ENCODE measurements around the gene LNPEP.

LNPEP gene

DNA sequence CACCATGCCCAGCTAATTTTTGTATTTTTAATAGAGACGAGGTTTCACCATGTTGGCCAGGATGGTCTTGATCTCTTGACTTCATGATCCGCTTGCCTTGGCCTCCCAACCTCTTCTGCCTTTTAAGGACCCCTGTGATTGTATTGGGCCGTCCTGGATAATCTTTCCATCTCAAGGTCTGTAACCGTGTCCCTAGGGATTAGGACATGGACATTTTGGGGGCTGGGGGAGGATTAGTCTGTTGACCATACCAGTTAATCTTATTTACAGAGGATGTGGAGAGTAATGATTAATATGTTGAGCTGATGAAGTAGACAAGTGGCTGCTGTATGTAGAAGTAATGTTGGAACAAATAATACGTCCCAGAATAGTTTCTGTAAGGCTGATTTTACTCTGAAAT is 23.1 kb downstream of the LNPEP start:
- Histone ChIP-seq H3K9ac (ENCODE audit: low read depth, low read length) (no peak overlapping the region), H3K4me1 (ENCODE audit: insufficient read depth, low read length) (no peaks in the 10 kb centered on the region; the same call in 1 of the 2 replicates), H3K9me3 (ENCODE audit: control insufficient read depth, insufficient read depth, low read length) (no peaks in the 10 kb centered on the region), H3K36me3 (ENCODE audit: insufficient read depth, low read length) (no peaks in the 10 kb centered on the region)

DNA sequence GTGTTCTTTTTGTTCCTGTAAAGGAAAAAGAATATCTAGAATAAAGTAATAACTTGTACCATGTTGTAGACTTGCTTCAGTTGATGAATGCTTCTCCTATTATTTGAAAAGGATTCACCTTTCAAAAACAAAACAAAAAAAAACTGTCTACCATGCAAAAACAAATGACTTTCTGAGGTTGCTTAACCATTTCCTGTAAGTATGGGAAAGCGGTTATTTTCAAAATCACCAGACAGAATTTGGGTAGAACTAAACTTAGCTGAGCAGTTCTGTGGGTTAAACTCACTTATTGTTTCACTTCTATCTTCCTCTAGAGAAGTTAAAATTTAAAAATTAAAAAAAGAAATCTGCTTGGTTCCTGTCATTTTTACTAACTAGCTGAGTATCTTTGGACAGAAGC is 25.2 kb downstream of the LNPEP start:
- Histone ChIP-seq H3K4me1 (ENCODE audit: insufficient read depth, low read length) (peaks cover 5% of the 10 kb centered on the region; the same call in 1 of the 2 replicates), H3K36me3 (ENCODE audit: insufficient read depth, low read length) (no peaks in the 10 kb centered on the region), H3K9ac (ENCODE audit: low read depth, low read length) (no peak overlapping the region), H3K9me3 (ENCODE audit: control insufficient read depth, insufficient read depth, low read length) (no peaks in the 10 kb centered on the region)

DNA sequence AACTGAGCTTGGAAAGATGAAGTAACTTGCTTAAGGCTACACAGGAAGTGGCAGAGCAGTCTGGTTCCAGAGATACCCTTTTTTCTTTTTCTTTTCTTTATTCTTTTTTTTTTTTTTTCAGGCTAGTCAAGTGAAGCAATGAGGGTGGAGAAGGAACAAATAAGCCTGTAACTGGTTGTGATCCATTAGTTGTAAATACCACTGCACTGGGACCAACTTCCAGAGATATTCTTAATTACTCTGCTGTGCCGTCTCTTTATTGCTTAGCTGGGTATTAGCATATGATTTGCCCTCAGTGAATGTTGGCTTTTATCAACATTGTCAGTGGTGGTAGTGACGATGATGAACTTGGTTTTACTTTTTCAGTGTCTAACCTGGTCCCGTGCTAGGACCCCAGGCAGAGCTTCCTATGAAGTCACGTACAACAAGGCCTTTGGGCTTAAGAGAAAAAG is 26.7 kb downstream of the LNPEP start:
- Histone ChIP-seq H3K9ac (ENCODE audit: low read depth, low read length) (no peak overlapping the region), H3K36me3 (ENCODE audit: insufficient read depth, low read length) (no peaks in the 10 kb centered on the region), H3K4me1 (ENCODE audit: insufficient read depth, low read length) (peaks cover 5% of the 10 kb centered on the region; the same call in 1 of the 2 replicates), H3K9me3 (ENCODE audit: control insufficient read depth, insufficient read depth, low read length) (no peaks in the 10 kb centered on the region)

DNA sequence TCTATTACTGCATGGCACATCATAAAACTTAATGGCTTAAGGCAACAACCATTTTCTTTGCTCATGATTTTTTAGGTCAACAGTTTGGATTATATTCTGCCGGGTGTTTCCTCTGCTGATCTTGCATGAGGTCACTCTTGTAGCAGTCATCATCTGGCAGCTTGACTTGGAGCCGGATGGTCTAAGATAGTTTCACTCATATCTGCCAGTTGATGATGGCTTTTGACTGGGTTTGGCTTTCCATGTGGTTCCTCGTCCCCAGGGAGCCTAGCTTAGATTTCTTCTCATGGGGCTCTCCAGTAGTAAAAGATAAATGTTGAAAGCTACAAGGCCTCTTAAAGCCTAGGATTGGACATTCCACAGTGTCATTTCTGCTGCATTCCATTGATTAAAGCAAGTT is 27.4 kb downstream of the LNPEP start:
- Histone ChIP-seq H3K9me3 (ENCODE audit: control insufficient read depth, insufficient read depth, low read length) (no peaks in the 10 kb centered on the region), H3K9ac (ENCODE audit: low read depth, low read length) (no peak overlapping the region), H3K4me1 (ENCODE audit: insufficient read depth, low read length) (peaks cover 5% of the 10 kb centered on the region; the same call in 1 of the 2 replicates), H3K36me3 (ENCODE audit: insufficient read depth, low read length) (no peaks in the 10 kb centered on the region)

DNA sequence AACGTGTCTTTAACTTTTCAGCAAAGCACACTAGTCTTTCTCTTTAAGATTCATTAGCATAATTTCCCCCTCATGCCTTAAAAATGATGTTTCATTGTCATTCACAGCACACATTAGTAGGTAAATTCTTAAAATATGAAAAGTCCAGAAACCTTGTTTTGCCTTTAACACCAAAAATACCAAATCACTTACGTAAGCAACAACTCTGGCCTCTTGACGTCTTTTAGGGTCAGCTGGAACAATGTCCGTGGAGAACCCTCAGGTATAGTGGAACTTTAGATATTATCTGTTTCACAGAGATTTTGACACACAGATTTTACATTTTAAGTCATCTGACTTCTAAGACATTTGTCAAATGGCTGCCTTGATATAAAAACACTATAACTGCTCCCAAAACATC is 30.9 kb downstream of the LNPEP start:
- H3K9me3 ChIP-seq (ENCODE audit: control insufficient read depth, insufficient read depth, low read length) = no peaks in the 10 kb centered on the region
- no peaks in the 10 kb centered on the region for H3K36me3 ChIP-seq (ENCODE audit: insufficient read depth, low read length)
- no peak overlapping the region for H3K9ac ChIP-seq (ENCODE audit: low read depth, low read length)
- peaks cover 5% of the 10 kb centered on the region; the same call in 1 of the 2 replicates for H3K4me1 ChIP-seq (ENCODE audit: insufficient read depth, low read length)

DNA sequence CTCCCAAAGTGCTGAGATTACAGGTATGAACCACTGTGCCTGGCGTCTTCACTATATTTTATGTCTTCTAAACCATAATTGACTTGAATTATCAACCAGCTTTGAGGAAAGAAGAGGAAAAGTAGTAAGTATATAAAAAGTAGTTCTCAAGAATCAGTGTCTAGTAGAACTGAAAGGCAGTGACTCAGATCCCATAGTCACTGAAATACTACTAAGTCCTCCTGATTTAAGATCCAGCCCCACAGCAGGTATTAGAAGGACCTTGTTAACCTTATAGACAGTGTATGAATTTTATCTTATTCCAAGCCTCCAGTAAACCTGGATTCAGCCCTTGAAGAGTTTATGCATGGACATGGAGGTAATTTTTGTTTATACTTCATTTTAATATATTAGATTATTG is 31.5 kb downstream of the LNPEP start:
- Histone ChIP-seq H3K36me3 (ENCODE audit: insufficient read depth, low read length) (no peaks in the 10 kb centered on the region), H3K9ac (ENCODE audit: low read depth, low read length) (no peak overlapping the region), H3K4me1 (ENCODE audit: insufficient read depth, low read length) (peaks cover 5% of the 10 kb centered on the region; the same call in 1 of the 2 replicates)

DNA sequence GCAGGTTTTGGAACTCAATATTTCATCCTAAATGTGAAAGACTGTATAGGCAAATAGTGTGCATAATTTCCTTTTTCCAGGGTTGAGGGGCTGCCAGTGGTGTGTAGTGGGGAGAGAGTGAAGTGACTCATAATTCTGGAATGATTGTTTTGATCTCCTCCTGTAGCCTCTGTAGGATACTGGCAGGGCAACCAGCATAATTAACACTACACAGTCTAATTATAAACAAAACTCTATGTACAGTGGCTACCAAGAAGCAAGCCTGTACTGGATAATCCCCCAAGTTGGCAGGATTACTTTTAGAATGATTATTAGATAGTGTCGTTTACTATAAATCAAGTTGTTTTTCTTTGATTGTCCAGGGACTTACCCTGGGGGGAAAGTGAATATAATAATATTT is 32.2 kb downstream of the LNPEP start:
- Histone ChIP-seq H3K4me1 (ENCODE audit: insufficient read depth, low read length) (peaks cover 5% of the 10 kb centered on the region; the same call in 1 of the 2 replicates), H3K36me3 (ENCODE audit: insufficient read depth, low read length) (no peaks in the 10 kb centered on the region), H3K9ac (ENCODE audit: low read depth, low read length) (no peak overlapping the region), H3K9me3 (ENCODE audit: control insufficient read depth, insufficient read depth, low read length) (no peaks in the 10 kb centered on the region)

More for the DNA sequence above, 31.5 kb downstream of the LNPEP start:
- no peaks in the 10 kb centered on the region for H3K9me3 ChIP-seq (ENCODE audit: control insufficient read depth, insufficient read depth, low read length)

DNA sequence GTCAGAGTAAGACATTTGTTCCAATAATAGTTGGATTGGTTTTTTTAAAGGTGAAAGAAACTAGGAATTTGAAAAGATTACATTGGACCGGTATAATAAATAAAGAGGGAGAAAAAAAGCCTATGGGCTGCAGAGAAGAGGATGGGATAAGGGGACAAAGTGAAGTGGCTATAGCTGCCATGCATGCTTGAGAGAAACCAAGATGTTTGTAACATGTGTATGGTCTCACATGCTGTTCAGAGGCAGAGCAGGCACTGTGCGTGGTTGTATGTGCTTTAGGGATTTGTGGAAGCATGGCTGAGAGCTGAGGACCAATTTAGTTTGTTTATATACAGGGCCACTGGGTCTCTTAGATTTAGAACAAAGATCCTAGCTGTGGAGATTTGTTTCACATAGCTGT is 32.7 kb downstream of the LNPEP start:
- Histone ChIP-seq H3K9me3 (ENCODE audit: control insufficient read depth, insufficient read depth, low read length) (no peaks in the 10 kb centered on the region), H3K4me1 (ENCODE audit: insufficient read depth, low read length) (0 out of 2 replicates have a peak, but pooled peaks cover 5% of the 10 kb centered on the region), H3K36me3 (ENCODE audit: insufficient read depth, low read length) (no peaks in the 10 kb centered on the region), H3K9ac (ENCODE audit: low read depth, low read length) (no peak overlapping the region)

DNA sequence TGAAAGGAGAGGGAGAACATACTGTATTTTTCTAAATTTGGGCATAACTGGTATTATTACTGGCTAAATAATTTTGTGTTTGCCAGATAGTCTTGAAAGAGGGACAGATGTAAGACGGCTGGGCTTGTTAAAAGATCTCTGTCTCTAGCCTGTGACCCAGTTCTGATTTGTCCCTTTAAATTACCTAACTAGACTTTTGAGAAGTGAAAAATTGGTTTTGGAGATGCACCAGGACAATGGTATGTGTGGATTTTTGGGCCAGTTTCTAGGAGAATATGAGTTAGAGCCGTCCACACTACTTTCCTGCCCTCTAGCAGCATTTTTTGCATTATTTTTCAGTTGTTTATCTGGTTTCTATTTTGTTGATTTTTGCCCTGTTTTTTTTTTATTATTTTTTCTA is 33.5 kb downstream of the LNPEP start:
- Histone ChIP-seq H3K9me3 (ENCODE audit: control insufficient read depth, insufficient read depth, low read length) (no peaks in the 10 kb centered on the region), H3K9ac (ENCODE audit: low read depth, low read length) (no peak overlapping the region), H3K4me1 (ENCODE audit: insufficient read depth, low read length) (0 out of 2 replicates have a peak, but pooled peaks cover 5% of the 10 kb centered on the region), H3K36me3 (ENCODE audit: insufficient read depth, low read length) (no peaks in the 10 kb centered on the region)

DNA sequence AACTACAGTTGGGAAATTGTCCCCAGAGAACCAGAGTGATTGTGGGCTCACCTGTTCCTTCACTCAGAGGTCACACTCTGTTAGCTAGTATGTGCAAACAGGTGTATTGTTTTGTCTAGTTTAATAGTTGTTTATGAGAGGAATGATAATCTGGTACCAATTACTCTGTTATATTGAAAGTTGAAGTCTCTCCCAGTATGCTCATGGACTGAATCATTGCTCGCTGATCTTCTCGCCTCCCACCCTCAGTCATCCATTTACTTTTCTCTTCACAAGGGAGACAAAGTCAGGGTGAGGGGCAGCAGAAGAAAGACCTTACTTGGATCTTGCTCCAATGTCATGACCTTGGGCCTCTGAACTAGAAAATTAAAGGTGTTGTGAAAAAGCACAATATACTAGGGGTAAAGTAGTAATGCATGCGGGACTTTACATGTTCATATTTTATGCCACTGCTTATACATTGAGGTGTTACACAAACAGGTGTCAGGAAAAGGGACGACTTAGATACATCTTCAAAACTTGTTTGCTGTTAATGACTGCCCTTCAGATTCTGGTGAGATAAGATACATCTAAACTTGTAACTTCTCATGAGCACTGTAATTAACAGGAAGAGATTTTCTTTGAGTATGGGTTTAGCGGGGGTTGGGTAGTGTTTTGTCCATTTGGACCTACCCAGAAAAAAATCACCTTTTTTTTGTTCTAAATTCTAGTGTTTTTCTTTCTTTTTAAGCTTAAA is 36.9 kb downstream of the LNPEP start:
- Histone ChIP-seq H3K9ac (ENCODE audit: low read depth, low read length) (no peak overlapping the region), H3K9me3 (ENCODE audit: control insufficient read depth, insufficient read depth, low read length) (no peaks in the 10 kb centered on the region), H3K4me1 (ENCODE audit: insufficient read depth, low read length) (peaks cover 8% of the 10 kb centered on the region), H3K36me3 (ENCODE audit: insufficient read depth, low read length) (no peaks in the 10 kb centered on the region)

DNA sequence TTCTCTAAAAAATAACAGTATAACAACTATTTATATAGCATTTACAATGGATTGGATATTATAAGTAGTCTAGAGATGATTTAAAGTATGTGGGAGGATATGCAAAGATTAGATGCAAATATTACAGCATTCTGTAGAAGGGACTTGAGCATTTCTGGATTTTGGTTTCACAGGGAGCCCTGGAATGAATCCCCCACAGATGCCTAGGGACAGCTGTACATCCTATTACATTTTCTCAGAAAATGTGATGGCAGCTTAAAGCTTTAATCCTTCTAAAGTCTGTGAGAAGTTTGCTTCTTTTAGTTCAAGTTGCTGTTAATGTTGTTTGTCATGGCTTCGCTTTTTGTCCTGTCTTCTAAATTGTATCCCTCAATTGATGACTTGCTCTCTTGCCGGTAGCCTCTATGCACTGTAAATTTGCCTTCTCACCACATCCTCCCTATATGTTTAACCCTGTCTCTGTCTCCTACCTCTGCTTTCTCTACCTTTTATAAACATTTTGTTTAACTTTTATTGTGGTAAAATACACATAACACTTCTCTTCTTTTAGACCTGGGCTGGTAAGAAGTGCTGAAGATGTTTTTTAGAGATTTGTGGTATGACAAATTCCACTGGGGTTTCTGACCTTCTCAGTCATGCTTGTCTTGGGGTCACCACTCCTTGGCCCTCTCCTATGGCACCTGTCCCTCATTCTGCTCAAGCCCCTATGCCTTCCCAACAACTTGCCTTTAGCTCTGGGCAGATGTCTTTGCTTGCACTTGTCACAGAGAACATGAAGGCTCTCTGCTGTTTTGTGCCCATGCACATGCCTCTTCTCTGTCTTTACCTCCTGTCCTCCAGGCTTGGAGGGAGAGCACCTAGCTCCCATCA is 37.9 kb downstream of the LNPEP start:
- Histone ChIP-seq H3K9ac (ENCODE audit: low read depth, low read length) (no peak overlapping the region), H3K36me3 (ENCODE audit: insufficient read depth, low read length) (no peaks in the 10 kb centered on the region), H3K9me3 (ENCODE audit: control insufficient read depth, insufficient read depth, low read length) (no peaks in the 10 kb centered on the region), H3K4me1 (ENCODE audit: insufficient read depth, low read length) (peaks cover 8% of the 10 kb centered on the region)

DNA sequence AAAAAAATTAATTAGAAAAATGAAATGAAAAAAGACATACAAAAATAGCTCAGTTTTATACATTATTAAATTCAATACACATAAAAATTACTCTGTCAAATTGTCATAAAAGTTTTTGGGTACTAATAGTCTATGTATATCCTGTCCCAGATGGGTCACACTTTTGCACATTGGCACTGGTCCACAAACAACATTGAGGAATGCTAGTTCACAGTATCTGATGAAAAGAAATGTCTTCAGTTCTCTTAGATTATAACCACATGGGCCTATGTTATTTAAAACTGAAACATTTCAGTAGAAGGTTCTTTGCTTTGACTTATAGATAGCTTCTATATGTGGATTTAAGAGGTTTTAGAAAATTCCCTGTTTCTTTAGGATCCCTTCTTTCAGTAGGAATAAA is 39.8 kb downstream of the LNPEP start:
- no peaks in the 10 kb centered on the region for H3K36me3 ChIP-seq (ENCODE audit: insufficient read depth, low read length)

DNA sequence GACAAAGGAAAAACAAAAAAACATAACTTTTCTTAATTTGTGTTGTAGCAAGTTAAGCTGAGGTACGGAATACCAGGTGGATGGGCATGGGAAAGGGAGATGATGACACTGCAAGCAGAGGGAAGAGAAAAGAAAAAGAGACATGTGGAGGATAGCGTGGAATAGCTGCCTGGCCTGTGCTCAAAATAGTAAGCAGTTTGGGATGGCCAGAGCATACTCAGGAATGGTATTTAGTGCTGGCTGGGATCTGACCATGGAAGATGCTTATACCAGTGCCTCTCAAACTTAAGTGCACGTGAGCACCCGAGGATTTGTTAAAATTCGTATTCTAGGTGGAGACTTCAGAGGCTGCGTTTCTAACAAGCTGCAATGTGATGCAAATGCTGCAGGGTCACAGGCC is 41.3 kb downstream of the LNPEP start:
- Histone ChIP-seq H3K9ac (ENCODE audit: low read depth, low read length) (no peak overlapping the region), H3K36me3 (ENCODE audit: insufficient read depth, low read length) (0 out of 2 replicates have a peak, but pooled peaks cover 3% of the 10 kb centered on the region), H3K9me3 (ENCODE audit: control insufficient read depth, insufficient read depth, low read length) (no peaks in the 10 kb centered on the region), H3K4me1 (ENCODE audit: insufficient read depth, low read length) (peaks cover 8% of the 10 kb centered on the region)

More for the DNA sequence above, 39.8 kb downstream of the LNPEP start:
- Histone ChIP-seq H3K9me3 (ENCODE audit: control insufficient read depth, insufficient read depth, low read length) (no peaks in the 10 kb centered on the region), H3K9ac (ENCODE audit: low read depth, low read length) (no peak overlapping the region), H3K4me1 (ENCODE audit: insufficient read depth, low read length) (peaks cover 8% of the 10 kb centered on the region)

DNA sequence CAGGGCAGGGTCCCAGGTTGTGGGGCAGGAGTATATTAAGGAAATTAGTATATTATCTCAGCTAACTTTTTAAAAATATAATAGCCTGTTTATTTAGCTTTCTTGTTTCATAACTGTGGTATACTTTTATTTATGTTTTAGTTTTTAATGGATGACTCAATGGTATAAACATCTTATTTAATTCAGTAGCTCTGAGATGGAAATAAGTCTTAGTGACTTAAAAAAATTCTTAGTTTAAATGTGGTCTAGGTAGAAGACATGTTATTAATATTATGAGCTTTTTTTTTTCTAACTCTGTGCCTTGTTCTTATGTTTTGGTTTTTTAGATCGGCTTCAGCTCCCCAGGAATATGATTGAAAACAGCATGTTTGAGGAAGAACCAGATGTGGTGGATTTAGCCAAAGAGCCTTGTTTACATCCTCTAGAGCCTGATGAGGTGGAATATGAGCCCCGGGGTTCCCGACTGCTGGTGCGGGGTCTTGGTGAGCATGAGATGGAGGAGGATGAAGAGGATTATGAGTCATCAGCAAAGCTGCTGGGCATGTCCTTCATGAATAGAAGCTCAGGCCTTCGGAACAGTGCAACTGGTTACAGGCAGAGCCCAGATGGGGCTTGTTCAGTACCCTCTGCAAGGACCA is 43.1 kb downstream of the LNPEP start:
- H3K9ac ChIP-seq (ENCODE audit: low read depth, low read length) = no peak overlapping the region
- peaks cover 8% of the 10 kb centered on the region for H3K4me1 ChIP-seq (ENCODE audit: insufficient read depth, low read length)
- H3K9me3 ChIP-seq (ENCODE audit: control insufficient read depth, insufficient read depth, low read length) = no peaks in the 10 kb centered on the region
- 0 out of 2 replicates have a peak, but pooled peaks cover 3% of the 10 kb centered on the region for H3K36me3 ChIP-seq (ENCODE audit: insufficient read depth, low read length)

Data from ES-I3 (cell line).